SKM-1 (cell line): Measurements from ENCODE around the gene CLIC2.
"Not testable (repeated sequence)": the region's sequence is repeated elsewhere in the genome, so short reads cannot be mapped to it uniquely, and the experiment has no call there.

Source experiments
- DNase-seq: peaks from one replicate; lab custom pipeline; 2025; ENCODE audit not compliant: unreplicated experiment; lab: John Stamatoyannopoulos, UW

CLIC2 gene

DNA sequence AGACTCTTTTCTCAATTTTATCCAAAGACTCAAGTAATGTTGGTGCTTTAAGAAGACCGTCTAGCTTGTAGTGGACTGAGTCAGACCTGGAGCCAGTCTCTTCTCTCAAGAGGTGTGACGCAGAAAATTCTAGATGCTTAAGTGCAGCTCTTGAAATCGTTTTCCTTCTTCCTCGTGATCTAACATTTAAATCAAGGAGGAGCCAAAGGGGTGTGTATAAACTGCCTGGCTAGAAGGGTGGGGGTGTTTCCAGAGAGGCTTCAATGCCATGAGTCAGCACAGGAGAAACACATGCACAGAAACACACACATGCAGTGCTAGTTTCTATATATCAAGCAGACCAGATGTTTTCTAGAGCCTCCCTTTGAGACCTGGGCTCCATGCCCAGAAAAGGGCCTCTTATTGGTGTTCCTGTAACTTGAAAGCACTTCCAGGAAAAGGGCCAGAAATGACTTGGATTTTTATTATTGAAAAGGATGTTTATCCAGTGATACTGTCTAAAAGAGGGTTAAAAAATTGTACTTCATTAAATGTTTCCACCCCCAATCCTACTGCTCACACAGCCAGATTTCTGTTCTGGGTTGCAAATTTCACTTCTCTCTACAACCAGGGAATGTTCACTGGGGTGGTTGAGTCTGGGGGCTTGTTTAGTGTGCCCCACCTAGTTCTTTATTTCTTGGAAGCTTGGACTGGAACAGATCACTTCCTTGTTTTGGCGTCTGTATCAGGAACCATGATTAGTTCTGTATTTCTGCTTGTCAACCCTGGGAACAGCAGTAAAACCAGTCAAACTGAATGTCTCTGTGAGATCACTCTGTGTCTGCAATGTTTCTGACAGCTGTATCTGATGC is at the start of gene CLIC2:
Gene CLIC2 (minus strand): TSS at position 129 of the 851 bp plus-strand sequence. CDS start 187 bp downstream, outside the sequence.
- DNase-seq = no peak

- not testable (repeated sequence) for DNase-seq
Measured at GRCh38 chrX:155382529-155382967, 48.1 kb upstream of the CLIC2 start.

DNA sequence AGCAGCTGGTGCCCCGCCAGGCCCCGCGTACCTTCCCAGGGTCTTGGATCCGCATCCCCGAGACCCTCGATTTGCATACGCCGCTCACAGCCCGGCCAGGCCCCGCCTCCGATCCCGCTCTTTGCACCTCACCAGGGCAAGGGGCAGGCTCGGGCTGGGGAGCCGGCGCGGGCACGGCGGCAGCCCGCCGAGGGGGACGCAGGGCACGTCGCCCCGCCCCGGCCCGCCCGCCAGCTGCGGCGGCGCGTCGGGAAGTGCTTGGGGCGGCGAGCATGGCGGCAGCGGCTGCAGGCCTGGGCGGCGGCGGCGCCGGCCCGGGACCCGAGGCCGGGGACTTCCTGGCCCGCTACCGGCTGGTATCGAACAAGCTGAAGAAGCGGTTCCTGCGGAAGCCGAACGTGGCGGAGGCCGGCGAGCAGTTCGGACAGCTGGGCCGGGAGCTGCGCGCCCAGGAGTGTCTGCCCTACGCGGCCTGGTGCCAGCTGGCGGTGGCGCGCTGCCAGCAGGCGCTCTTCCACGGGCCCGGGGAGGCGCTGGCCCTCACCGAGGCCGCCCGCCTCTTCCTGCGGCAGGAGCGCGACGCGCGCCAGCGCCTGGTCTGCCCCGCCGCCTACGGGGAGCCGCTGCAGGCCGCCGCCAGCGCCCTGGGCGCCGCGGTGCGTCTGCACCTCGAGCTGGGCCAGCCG is 47.6 kb upstream of the CLIC2 start, which contains the start of gene F8A2:
Gene F8A2 (plus strand): TSS at position 253 of the 686 bp plus-strand sequence. CDS start 20 bp downstream, at position 273.
- not testable (repeated sequence) for DNase-seq

DNA sequence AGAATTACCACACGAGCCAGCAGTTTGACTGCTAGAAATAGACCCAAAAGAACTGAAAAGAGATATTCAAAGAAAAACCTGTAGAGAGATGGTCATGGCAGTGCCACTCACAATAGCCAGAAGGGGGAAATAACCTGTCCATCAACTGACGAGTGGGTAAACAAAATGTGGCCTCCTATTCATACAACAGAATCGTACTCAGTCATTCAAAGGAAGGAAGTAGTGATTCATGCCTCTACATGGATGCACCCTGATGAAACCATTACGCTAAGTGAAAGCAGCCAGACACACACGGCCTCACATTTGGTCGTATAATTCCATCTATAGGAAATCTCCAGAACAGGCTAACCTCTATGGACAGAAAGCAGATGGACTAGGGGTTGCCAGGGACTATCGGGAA is 45.4 kb upstream of the CLIC2 start:
- not testable (repeated sequence) for DNase-seq

- DNase-seq = not testable (repeated sequence)
Measured at GRCh38 chrX:155373777-155374458, 39.5 kb upstream of the CLIC2 start.

DNA sequence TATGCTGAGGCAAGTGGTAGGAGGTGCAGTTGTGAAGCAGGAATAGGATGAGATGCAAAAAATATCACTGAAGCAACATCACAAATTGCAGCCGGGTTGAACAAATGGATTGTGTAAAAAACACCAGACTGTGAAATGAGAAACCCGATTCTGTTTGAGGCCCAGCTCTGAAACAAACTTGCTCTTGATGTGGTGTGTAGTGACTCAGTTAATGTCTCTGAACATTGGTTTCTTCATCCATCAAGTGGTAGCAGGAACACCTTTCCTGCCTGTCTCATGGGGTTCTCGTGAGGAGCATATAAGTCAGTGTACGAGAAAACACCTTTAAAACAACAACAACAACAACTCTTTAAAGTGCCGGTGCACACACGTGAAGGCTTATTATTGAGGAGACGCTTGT is 29.3 kb upstream of the CLIC2 start:
- not testable (repeated sequence) for DNase-seq

DNA sequence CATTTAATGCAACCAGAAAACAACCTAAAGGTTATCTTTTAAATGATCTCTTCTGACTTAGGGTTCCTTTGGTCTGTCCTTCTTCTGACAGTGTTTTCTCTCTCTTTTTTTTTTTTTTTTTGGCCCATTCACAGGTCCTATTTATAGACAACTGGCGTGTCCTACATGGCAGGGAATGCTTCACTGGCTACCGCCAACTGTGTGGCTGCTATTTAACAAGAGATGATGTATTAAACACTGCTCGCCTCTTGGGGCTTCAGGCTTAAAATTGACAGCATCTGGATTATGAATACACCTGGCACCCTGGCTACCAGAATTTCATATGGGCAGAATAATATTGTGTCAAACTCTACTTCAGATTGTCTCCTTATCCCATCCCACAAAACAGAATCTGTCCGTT is 15.0 kb upstream of the CLIC2 start:
- DNase-seq = not testable (repeated sequence)

- not testable (repeated sequence) for DNase-seq
Measured at GRCh38 chrX:155345689-155346088, 11.3 kb upstream of the CLIC2 start.

DNA sequence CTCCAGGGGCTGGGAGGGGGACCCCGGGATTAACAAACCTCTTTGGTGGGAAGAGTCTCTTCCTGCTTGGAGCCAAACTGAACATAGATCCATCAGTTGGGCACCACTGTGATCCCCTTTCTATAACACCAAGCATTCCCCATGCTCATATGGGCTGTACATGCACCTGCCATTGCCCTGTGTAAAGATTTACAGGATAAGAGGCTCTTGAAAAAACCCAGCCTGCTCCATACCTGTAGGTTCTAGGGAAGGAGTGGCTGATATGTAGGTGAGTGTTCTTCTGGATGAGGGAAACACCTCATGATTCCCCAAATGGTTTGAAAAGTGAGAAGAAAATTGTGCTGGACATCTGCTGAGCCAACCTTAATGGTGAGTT is 911 bp upstream of the CLIC2 start:
- not testable (repeated sequence) for DNase-seq

GRCh38 chrX:155333544-155334100 is 792 bp downstream of the CLIC2 start:
- no peak for DNase-seq

- DNase-seq = no peak
Measured at GRCh38 chrX:155330992-155331391, 3.4 kb downstream of the CLIC2 start.

GRCh38 chrX:155329293-155329692 is 5.1 kb downstream of the CLIC2 start:
- DNase-seq = no peak

- DNase-seq = no peak
Measured at GRCh38 chrX:155326610-155327009, 7.8 kb downstream of the CLIC2 start.

GRCh38 chrX:155314260-155314659 is 20.2 kb downstream of the CLIC2 start:
- DNase-seq = no peak

GRCh38 chrX:155313766-155314165 is 20.6 kb downstream of the CLIC2 start:
- DNase-seq = no peak

DNA sequence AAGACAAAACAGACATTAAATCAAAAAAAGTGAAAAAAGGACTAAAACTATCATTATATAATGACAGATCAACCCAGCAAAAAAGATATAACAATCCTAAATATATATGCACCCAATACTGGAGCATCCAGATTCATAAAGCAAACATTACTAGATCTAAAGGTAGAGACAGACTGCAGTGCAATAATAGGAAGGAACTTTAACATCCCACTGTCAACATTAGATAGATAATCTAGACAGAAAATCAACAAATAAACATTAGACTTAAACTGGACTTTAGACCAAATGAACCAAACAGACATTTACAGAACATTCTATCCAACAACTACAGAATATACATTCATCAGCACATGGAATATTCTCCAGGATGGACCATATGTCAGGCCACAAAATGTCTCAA is 40.6 kb downstream of the CLIC2 start:
- DNase-seq = no peak

GRCh38 chrX:155279873-155280272 is 54.5 kb downstream of the CLIC2 start:
- DNase-seq = no peak

GRCh38 chrX:155270969-155271368 is 63.4 kb downstream of the CLIC2 start:
- DNase-seq = no peak

DNA sequence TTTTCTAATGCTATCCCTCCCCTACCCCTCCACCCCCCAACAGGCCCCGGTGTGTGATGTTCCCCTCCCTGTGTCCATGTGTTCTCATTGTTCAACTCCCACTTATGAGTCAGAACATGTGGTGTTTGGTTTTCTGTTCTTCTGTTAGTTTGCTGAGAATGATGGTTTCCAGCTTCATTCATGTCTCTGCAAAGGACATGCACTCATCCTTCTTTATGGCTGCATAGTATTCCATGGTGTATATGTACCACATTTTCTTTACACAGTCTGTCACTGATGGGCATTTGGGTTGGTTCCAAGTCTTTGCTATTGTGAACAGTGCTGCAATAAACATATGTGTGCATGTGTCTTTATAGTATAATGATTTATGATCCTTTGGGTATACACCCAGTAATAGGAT is 66.4 kb downstream of the CLIC2 start:
- DNase-seq = not testable (repeated sequence)

DNA sequence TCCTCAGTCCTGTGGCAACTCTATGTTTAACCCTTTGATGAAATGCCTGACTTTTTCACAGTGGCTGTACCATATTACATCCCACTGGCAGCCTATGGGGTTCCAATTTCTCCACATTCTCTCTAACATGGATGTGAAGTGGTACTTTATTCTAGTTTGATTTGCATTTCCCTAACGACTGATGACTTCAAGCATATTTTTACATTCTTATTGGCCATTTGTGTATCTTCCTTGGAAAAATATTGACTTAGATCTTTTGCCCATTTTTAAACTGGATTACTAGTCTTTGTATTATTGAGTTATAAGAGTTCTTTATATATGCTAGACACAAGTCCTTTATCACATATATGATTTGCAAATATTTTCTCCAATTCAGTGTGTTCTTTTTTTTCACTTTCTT is 68.0 kb downstream of the CLIC2 start:
- no peak for DNase-seq
